Lung microvascular endothelial cell (primary cell): ENCODE data around the gene PLEKHA5. TPM values are rescaled to one million over a fixed set of nuclear protein-coding genes. Genes with fewer than 3 reads are reported as not detected.

Experiments used
- DNase-seq, 2 donors: peaks; one replicate each; pipeline versions ENCODE4 v3.0.0 to v3.0.0-alpha.2; 2010; ENCODE audit warnings: low read depth in 2 of 2
- total RNA-seq: library from RNA; depleted of rRNA; stranded (reverse); fragments of >200 nt; gene quantifications from 2 replicates; pipeline ENCODE4 v1.2.1, GENCODE V29; 2014

The PLEKHA5 gene
- total RNA-seq, 1 donor from 2014 or later: 11.9 TPM

DNA sequence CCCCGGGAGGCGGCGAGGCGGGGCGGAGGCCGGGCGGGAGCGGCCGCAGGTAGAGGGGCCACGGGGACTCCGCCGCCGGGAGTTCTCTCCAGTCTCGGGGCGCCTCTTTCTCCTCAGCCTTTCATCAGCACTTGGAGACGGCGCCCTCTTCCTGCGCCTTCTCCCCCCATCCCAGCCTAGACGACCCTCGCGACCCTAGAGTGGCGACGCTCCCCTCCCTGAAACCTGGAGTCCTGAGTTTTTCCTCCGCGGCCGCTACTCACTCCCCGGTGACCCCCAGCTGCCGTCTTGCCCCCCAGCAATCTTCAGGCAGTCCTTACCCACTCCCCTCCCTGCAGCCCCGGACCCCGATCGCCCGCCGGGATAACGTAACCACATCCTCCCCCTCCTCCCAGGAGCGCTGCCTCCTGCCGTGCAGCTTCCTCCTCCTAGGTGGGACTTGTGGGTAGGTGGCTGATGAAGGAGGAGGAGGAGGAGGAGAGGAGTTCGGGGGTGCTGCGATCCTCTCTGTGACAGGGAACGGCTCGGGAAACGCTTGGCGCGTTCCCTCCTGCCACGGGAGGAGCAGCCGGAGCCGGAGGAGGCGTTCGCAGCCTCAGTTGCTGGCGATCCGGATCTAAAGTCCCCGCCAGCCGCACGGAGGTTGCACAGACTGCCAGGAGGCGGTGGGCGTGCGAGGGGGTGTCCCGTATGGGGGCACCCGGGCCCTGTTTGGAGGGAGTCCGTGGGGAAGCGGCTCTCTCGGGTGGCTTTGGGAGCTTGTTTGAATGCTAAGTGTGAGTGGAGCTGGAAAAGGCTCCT lies 891 bp downstream of the PLEKHA5 start:
- DNase-seq: peak; percentile 19 to 44

- DNase-seq: peak in 1 of 2 donors; percentile 35
Measured at GRCh38 chr12:19131025-19131444, 1.5 kb downstream of the PLEKHA5 start.

DNA sequence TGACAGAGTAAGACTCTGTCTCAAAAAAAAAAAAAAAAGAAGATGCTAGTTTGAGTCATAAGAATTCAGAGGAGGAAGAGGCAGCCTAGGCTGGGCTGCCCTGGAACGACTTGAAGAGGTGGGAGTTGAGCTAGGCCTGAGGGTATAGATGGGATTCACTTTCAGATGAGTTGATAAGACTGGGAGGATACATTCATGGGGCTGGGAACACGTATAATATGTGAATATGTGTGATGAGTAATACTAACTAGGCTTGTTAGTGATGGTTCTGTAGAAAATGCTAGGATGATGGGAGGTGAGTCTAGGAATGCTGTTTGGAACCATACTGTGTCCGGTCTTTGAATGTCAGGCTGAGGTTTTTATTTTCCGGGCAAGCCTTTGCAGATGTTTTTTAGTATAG lies 9.0 kb downstream of the PLEKHA5 start:
- no peak for DNase-seq

DNA sequence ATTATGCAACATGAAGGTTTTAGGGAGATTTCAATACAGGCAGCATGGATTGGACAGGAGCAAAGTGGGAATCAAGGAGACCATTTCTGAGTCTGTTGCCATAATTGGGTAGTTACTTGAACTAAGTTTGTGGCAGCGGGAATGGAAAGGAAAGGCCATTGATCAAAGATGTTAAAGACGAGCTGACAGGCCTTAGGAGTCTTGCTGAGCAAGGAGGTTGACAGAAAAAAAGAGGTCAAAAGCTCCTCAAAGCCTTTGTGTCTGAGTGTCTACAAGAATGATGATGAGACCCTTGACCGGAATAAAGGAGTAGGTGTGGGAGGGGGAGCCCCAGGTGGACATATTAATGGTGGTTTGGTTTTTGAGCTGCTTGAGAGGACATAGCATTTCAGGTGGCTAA lies 9.4 kb downstream of the PLEKHA5 start:
- DNase-seq: no peak

GRCh38 chr12:19139615-19140194 lies 10.2 kb downstream of the PLEKHA5 start:
- DNase-seq: no peak

DNA sequence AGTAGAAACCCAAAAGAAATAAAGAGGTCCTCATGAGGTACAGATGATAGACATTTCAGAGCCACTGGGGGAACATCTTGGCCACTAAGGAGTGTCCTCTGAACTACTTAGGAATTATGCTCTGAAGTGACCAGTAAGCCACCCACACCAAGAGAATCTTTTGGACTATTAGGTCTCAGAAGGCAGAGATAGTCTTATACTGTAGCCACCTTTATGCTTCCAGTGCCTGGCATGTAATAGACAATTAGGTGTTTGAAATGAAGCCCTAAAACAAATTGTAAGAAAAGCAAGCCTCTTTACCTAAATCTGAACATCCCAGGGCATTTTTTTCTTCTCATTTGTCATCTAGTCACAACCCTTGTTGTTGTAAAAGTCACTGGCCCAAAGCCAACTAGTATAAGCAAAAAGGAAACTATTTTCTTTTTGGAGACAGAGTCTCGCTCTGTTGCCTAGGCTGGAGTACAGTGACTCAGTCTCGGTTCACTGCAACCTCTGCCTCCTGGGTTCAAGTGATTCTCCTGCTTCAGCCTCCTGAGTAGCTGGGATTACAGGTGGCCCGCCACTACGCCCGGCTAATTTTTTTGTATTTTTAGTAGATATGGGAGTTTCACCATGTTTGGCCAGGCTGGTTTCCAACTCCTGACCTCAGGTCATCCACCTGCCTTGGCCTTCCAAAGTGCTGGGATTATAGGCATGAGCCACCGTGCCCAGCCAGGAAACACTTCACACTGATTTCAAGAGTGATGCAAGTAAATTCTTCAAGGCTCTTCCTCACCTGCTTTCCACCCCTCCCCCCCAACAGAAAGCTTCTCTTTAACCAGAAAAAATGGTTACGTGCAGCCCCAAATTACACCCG lies 11.1 kb downstream of the PLEKHA5 start:
- peak; percentile 31 to 60 for DNase-seq

DNA sequence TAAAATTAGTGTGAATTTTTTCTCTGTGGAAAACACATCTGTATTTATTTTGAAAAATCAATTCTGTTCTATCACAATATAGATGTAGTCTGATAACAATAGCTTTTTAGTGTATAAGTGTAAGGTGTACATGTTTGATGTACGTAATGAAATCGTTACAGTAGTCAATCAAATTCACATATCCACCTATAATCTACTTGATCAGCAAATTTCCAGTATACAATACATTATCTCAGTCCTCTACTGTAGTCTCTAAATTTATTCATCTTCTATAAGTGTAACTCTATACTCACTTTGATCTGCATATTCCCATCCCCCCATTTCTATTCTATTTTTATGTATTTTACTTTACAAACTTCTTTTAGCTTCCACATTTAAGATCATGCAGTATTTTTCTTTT lies 13.0 kb downstream of the PLEKHA5 start:
- DNase-seq: no peak

- DNase-seq: no peak
Measured at GRCh38 chr12:19144287-19144686, 14.8 kb downstream of the PLEKHA5 start.

DNA sequence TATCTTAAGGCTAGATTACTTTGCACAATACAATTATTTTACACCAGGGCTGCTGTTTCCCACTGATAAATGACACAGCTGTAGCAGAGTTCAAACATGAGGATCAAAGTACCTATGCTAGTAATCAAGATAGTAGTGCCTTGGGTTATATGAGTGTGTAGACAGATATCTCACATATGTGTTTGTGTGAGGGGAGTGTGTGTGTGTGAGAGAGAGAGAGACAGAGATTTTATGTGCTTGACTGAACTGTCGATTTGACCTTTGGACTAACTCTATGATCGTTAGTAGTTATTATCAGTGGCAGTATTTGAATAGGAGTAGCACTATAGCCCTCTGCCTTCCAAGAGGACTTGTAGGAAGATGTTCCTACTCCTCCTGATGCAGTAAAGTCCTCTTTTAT lies 15.5 kb downstream of the PLEKHA5 start:
- DNase-seq: no peak

- no peak for DNase-seq
Measured at GRCh38 chr12:19148860-19149259, 19.3 kb downstream of the PLEKHA5 start.

GRCh38 chr12:19150273-19150900 lies 20.9 kb downstream of the PLEKHA5 start:
- DNase-seq: no peak

GRCh38 chr12:19151298-19151697 lies 21.8 kb downstream of the PLEKHA5 start:
- DNase-seq: no peak

GRCh38 chr12:19153396-19153795 lies 23.9 kb downstream of the PLEKHA5 start:
- no peak for DNase-seq

DNA sequence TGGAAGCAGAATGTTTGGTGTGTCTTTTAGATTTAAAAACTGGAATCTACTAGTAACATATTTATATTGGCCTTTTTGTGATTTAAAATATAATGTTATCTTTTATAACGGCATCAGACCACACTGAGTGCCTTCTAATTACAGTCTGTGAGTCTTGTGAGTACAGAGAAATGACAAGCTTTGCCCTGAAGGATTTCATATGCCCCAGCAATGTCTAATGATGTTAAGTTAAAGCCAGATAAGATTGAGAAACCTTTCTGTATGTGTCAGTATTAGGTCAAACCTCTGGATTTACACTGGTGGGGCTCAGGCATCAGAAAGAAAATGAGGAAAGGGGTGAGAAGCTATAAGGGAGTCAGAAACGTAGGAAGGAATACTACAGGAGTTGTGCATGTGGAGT lies 25.2 kb downstream of the PLEKHA5 start:
- DNase-seq: no peak

GRCh38 chr12:19155981-19156734 lies 26.6 kb downstream of the PLEKHA5 start:
- DNase-seq: peak in 1 of 2 donors; percentile 55

- DNase-seq: no peak
Measured at GRCh38 chr12:19158923-19159322, 29.4 kb downstream of the PLEKHA5 start.

DNA sequence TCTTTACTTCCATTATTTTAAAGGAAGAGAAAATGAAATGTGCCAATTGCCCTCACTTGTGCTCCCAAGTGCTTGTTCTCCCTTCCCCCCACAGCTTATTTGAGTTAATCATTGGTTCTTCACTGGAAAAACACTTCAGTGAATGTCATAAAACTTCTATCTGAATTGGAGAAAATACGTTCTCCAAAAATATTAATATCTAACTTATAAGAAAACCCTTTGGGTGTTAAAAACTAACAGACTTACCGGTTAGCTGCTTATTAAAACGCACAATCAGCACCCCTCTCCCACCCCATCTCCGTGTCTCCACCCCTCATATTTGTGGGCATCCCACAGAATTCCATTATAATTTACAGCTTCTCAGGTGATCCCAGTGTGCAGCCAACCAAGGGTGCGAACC lies 31.7 kb downstream of the PLEKHA5 start:
- DNase-seq: no peak

GRCh38 chr12:19165451-19165850 lies 35.9 kb downstream of the PLEKHA5 start:
- no peak for DNase-seq

- DNase-seq: no peak
Measured at GRCh38 chr12:19166387-19166786, 36.9 kb downstream of the PLEKHA5 start.

DNA sequence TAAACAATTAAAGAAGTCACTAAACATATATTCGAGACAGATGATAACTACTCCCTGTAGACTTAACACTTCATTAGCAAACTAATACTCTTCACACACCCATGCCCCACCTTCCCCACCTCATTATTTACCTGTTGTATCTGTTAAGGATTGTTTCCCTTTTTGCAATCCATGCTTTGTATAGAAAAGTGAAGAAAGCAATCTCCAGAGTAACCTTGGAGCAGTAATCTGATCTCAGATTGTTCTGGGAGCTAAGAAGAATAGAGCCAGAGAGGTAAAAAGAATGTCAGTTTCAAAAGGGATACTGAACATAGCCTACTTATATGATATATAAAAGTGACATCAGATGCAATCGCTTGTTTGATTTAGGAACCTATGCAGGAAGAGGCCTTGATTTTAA lies 37.4 kb downstream of the PLEKHA5 start:
- no peak for DNase-seq

DNA sequence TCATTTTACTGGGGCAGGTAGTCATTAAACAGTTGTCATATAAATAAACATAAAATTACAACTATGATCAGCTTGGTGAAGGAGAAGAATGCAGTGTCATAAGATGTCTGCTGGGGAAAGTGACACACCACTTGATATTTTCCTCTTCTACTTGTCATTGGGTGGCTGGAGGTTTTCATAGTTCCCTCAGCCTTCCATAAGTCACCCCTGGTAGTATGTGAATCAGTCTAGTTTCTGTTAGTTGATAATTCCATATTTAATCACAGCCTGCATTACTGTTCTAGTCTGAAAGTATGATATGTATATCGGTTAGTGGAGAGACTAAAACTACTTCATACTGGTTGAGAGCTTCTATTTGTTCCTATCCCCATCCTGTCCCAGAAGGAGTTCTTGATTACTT lies 38.2 kb downstream of the PLEKHA5 start:
- no peak for DNase-seq
